ENCODE measurements around the gene PPP3R1.

PPP3R1 gene

DNA sequence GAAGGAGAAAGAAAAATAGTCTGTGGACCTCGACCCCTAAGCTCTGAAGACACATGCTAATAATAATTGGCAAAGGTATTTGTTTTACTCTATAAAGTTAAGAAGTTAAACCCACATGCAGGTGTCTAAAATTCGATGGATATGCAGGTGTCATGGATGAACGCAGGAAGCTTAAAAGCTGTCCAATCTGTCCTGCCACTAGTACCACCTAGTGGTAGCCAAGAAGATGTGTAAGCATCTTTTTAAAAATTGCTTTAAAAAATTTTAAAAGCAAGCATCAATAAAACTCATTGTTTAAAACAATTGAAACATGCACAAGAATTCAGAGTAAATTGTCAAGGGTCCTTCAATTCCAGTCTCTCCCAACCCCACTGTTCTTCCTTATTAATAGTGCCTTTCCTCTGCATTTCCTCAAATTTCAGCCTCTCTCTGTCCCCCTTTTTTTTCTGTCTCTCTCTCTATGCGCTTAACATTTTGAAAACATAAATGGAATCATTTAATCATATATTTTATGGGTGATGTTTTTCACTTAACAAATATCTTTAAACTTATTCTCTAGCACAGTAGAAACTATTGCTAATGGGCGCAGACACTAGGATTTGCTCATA, 30.6 kb upstream of the PPP3R1 start:
- Histone ChIP-seq H3K36me3 (ENCODE audit: control insufficient read depth in 1 of 2, insufficient read depth in 2 of 2, low read length in 2 of 2) (no peaks in the 10 kb centered on the region), H3K9ac (ENCODE audit: low read length) (no peak overlapping the region), H3K14ac (ENCODE audit: low read length) (no peak overlapping the region), H3K79me1 (ENCODE audit: low read length) (no peaks in the 10 kb centered on the region), H4K8ac (ENCODE audit: low read depth, low read length) (no peak overlapping the region), H2AFZ (ENCODE audit: insufficient read depth, low read length, poor library complexity) (no peak overlapping the region), H3K4ac (ENCODE audit: low read depth, low read length) (no peak overlapping the region), H3K27me3 (ENCODE audit: insufficient read depth, low read length) (no peaks in the 10 kb centered on the region), H3K4me2 (ENCODE audit: low read length) (no peak overlapping the region), H2BK5ac (ENCODE audit: low read depth, low read length, poor library complexity) (no peak overlapping the region), H3K4me3 (ENCODE audit: low read depth, low read length) (no peak overlapping the region), H3K18ac (ENCODE audit: low read length) (no peak overlapping the region), H2AK5ac (ENCODE audit: low read length) (no peak overlapping the region), H4K12ac (ENCODE audit: low read depth, low read length) (no peak overlapping the region), H3K23ac (ENCODE audit: low read length) (no peak overlapping the region), H4K91ac (ENCODE audit: low read depth, low read length) (no peak overlapping the region), H2BK120ac (ENCODE audit: insufficient read depth, low read length, poor library complexity) (no peak overlapping the region), H2BK12ac (ENCODE audit: low read length) (no peak overlapping the region), H3K4me1 (ENCODE audit: control insufficient read depth in 1 of 2, insufficient read depth in 2 of 2, low read length in 2 of 2) (peaks cover 3% of the 10 kb centered on the region in 2 experiments), H3K27ac (ENCODE audit: low read depth, low read length) (no peak overlapping the region), H3K79me2 (ENCODE audit: control insufficient read depth, insufficient read depth, low read length, poor library complexity) (no peaks in the 10 kb centered on the region), H3K9me3 (ENCODE audit: insufficient read depth, low read depth, low read length) (no peaks in the 10 kb centered on the region)
- WGBS (ENCODE audit: extremely low coverage, insufficient coverage, insufficient read length): no CpG with 5 or more reads among the region's 5 CpGs
- DNase-seq: peak in 1 of 2 donors; percentile 64

GRCh38 chr2:68280796-68281195, 28.5 kb upstream of the PPP3R1 start:
- H4K91ac ChIP-seq (ENCODE audit: low read depth, low read length): no peak overlapping the region
- WGBS (ENCODE audit: extremely low coverage, insufficient coverage, insufficient read length): no CpG with 5 or more reads among the region's 1 CpG
- no peaks in the 10 kb centered on the region for H3K27me3 ChIP-seq (ENCODE audit: insufficient read depth, low read length)
- no peak overlapping the region for H2BK12ac ChIP-seq (ENCODE audit: low read length)
- H2BK5ac ChIP-seq (ENCODE audit: low read depth, low read length, poor library complexity): no peak overlapping the region
- H3K4ac ChIP-seq (ENCODE audit: low read depth, low read length): no peak overlapping the region
- no peak overlapping the region for H4K8ac ChIP-seq (ENCODE audit: low read depth, low read length)
- no peak overlapping the region for H2AK5ac ChIP-seq (ENCODE audit: low read length)
- no peak overlapping the region for H2AFZ ChIP-seq (ENCODE audit: insufficient read depth, low read length, poor library complexity)
- H2BK120ac ChIP-seq (ENCODE audit: insufficient read depth, low read length, poor library complexity): no peak overlapping the region
- H3K79me1 ChIP-seq (ENCODE audit: low read length): no peaks in the 10 kb centered on the region
- H4K12ac ChIP-seq (ENCODE audit: low read depth, low read length): no peak overlapping the region
- no peak overlapping the region for H3K14ac ChIP-seq (ENCODE audit: low read length)
- H3K27ac ChIP-seq (ENCODE audit: low read depth, low read length): no peak overlapping the region
- no peak for DNase-seq
- no peaks in the 10 kb centered on the region for H3K36me3 ChIP-seq (ENCODE audit: control insufficient read depth in 1 of 2, insufficient read depth in 2 of 2, low read length in 2 of 2)
- no peak overlapping the region for H3K23ac ChIP-seq (ENCODE audit: low read length)
- H3K9me3 ChIP-seq (ENCODE audit: insufficient read depth, low read depth, low read length): no peaks in the 10 kb centered on the region
- no peak overlapping the region for H3K9ac ChIP-seq (ENCODE audit: low read length)
- no peak overlapping the region for H3K4me2 ChIP-seq (ENCODE audit: low read length)
- H3K18ac ChIP-seq (ENCODE audit: low read length): no peak overlapping the region
- H3K79me2 ChIP-seq (ENCODE audit: control insufficient read depth, insufficient read depth, low read length, poor library complexity): no peaks in the 10 kb centered on the region
- no peaks in the 10 kb centered on the region for H3K4me1 ChIP-seq (ENCODE audit: control insufficient read depth in 1 of 2, insufficient read depth in 2 of 2, low read length in 2 of 2)
- no peak overlapping the region for H3K4me3 ChIP-seq (ENCODE audit: low read depth, low read length)

DNA sequence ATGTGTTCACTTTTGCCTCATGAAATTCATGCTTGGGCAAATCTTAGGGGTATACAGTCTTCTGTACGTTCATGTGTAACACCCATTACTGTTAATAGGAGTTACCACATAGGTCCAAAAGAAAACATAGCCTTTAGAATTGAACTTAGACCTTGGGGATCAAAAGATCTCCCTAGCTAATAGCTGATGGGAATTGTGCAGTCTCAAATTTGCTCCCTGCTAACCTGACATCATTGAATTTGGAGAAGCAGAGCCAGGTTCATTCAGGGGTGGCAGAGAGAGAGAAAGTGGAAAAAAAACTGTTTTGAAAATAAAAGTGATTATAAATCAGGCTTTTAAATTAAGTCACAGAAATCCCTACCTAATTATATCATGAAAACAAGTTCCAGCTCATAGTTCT, 28.0 kb upstream of the PPP3R1 start:
- H4K91ac ChIP-seq (ENCODE audit: low read depth, low read length): no peak overlapping the region
- no peaks in the 10 kb centered on the region for H3K36me3 ChIP-seq (ENCODE audit: control insufficient read depth in 1 of 2, insufficient read depth in 2 of 2, low read length in 2 of 2)
- no CpG with 5 or more reads among the region's 1 CpG for WGBS (ENCODE audit: extremely low coverage, insufficient coverage, insufficient read length)
- no peak overlapping the region for H2BK5ac ChIP-seq (ENCODE audit: low read depth, low read length, poor library complexity)
- H4K12ac ChIP-seq (ENCODE audit: low read depth, low read length): no peak overlapping the region
- no peak overlapping the region for H3K14ac ChIP-seq (ENCODE audit: low read length)
- no peak overlapping the region for H3K4me2 ChIP-seq (ENCODE audit: low read length)
- H3K9ac ChIP-seq (ENCODE audit: low read length): no peak overlapping the region
- H3K9me3 ChIP-seq (ENCODE audit: insufficient read depth, low read depth, low read length): no peaks in the 10 kb centered on the region
- H3K4ac ChIP-seq (ENCODE audit: low read depth, low read length): no peak overlapping the region
- H2BK120ac ChIP-seq (ENCODE audit: insufficient read depth, low read length, poor library complexity): no peak overlapping the region
- H3K18ac ChIP-seq (ENCODE audit: low read length): no peak overlapping the region
- H3K79me1 ChIP-seq (ENCODE audit: low read length): no peaks in the 10 kb centered on the region
- no peak overlapping the region for H4K8ac ChIP-seq (ENCODE audit: low read depth, low read length)
- no peaks in the 10 kb centered on the region for H3K79me2 ChIP-seq (ENCODE audit: control insufficient read depth, insufficient read depth, low read length, poor library complexity)
- H3K23ac ChIP-seq (ENCODE audit: low read length): no peak overlapping the region
- no peaks in the 10 kb centered on the region for H3K4me1 ChIP-seq (ENCODE audit: control insufficient read depth in 1 of 2, insufficient read depth in 2 of 2, low read length in 2 of 2)
- H2AFZ ChIP-seq (ENCODE audit: insufficient read depth, low read length, poor library complexity): no peak overlapping the region
- no peak overlapping the region for H2AK5ac ChIP-seq (ENCODE audit: low read length)
- H3K27ac ChIP-seq (ENCODE audit: low read depth, low read length): no peak overlapping the region
- no peak overlapping the region for H2BK12ac ChIP-seq (ENCODE audit: low read length)
- H3K27me3 ChIP-seq (ENCODE audit: insufficient read depth, low read length): no peaks in the 10 kb centered on the region
- H3K4me3 ChIP-seq (ENCODE audit: low read depth, low read length): no peak overlapping the region
- no peak for DNase-seq

DNA sequence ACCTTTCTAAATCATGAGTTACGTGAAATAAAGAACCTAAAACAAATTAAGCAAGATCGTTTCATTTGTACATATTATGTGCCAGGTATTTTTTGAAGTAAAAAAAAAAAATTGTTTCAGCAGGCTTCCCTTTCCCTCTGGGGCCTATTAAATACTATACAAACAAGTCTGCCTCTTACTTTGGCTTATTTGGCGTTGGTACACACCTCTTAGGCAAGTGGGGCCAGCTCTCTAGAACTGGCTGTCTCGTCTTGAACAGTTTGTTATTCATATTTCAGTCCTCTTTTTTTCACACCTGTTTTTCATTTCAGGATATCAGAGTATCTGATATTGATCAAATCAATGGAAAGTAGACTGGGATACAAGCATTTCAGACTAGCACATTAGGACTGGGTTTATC, 27.4 kb upstream of the PPP3R1 start:
- no peak overlapping the region for H2BK120ac ChIP-seq (ENCODE audit: insufficient read depth, low read length, poor library complexity)
- no peak overlapping the region for H3K4ac ChIP-seq (ENCODE audit: low read depth, low read length)
- no peak overlapping the region for H3K4me2 ChIP-seq (ENCODE audit: low read length)
- H3K4me1 ChIP-seq (ENCODE audit: control insufficient read depth in 1 of 2, insufficient read depth in 2 of 2, low read length in 2 of 2): no peaks in the 10 kb centered on the region
- no CpG with 5 or more reads among the region's 4 CpGs for WGBS (ENCODE audit: extremely low coverage, insufficient coverage, insufficient read length)
- no peak overlapping the region for H2AK5ac ChIP-seq (ENCODE audit: low read length)
- H3K23ac ChIP-seq (ENCODE audit: low read length): no peak overlapping the region
- H2BK5ac ChIP-seq (ENCODE audit: low read depth, low read length, poor library complexity): no peak overlapping the region
- no peak overlapping the region for H3K9ac ChIP-seq (ENCODE audit: low read length)
- H3K27me3 ChIP-seq (ENCODE audit: insufficient read depth, low read length): no peaks in the 10 kb centered on the region
- H3K4me3 ChIP-seq (ENCODE audit: low read depth, low read length): no peak overlapping the region
- no peak for DNase-seq
- H2BK12ac ChIP-seq (ENCODE audit: low read length): no peak overlapping the region
- H2AFZ ChIP-seq (ENCODE audit: insufficient read depth, low read length, poor library complexity): no peak overlapping the region
- H3K9me3 ChIP-seq (ENCODE audit: insufficient read depth, low read depth, low read length): no peaks in the 10 kb centered on the region
- H3K18ac ChIP-seq (ENCODE audit: low read length): no peak overlapping the region
- no peak overlapping the region for H4K8ac ChIP-seq (ENCODE audit: low read depth, low read length)
- no peak overlapping the region for H3K27ac ChIP-seq (ENCODE audit: low read depth, low read length)
- H3K79me1 ChIP-seq (ENCODE audit: low read length): no peaks in the 10 kb centered on the region
- no peak overlapping the region for H3K14ac ChIP-seq (ENCODE audit: low read length)
- H4K91ac ChIP-seq (ENCODE audit: low read depth, low read length): no peak overlapping the region
- H3K79me2 ChIP-seq (ENCODE audit: control insufficient read depth, insufficient read depth, low read length, poor library complexity): no peaks in the 10 kb centered on the region
- no peak overlapping the region for H4K12ac ChIP-seq (ENCODE audit: low read depth, low read length)
- H3K36me3 ChIP-seq (ENCODE audit: control insufficient read depth in 1 of 2, insufficient read depth in 2 of 2, low read length in 2 of 2): no peaks in the 10 kb centered on the region

Data from trophoblast cell (in vitro differentiated cells and primary cell).